Measurements from ENCODE around the gene PPP1R1A. TPM values are rescaled to one million over a fixed set of nuclear protein-coding genes. Genes with fewer than 3 reads are reported as not detected.

The PPP1R1A gene
- total and polyA plus RNA-seq, 5 donors: 122 to 210 (median 178) TPM

GRCh38 chr12:54571193-54572188 is 17.0 kb downstream of the PPP1R1A start:
- WGBS: 62% methylated on average over 10 of the region's 10 CpGs
- no peak for DNase-seq
- H3K9me3 ChIP-seq (ENCODE audit: control insufficient read depth, low read length): no peaks in the 10 kb centered on the region
- H3K4me3 ChIP-seq (ENCODE audit: low read length): no peak overlapping the region
- no peak overlapping the region for H3K27ac ChIP-seq (ENCODE audit: low read length)
- ATAC-seq: no peak
- H3K4me1 ChIP-seq (ENCODE audit: control insufficient read depth, insufficient read depth, low read length): no peaks in the 10 kb centered on the region
- intact Hi-C loops (cut with DNase I): no loop called here
- H3K27me3 ChIP-seq (ENCODE audit: control insufficient read depth, insufficient read depth): no peaks in the 10 kb centered on the region

GRCh38 chr12:54569995-54570528 is 18.4 kb downstream of the PPP1R1A start:
- Histone ChIP-seq H3K4me3 (ENCODE audit: low read length) (no peak overlapping the region), H3K27ac (ENCODE audit: low read length) (no peak overlapping the region), H3K9me3 (ENCODE audit: control insufficient read depth, low read length) (no peaks in the 10 kb centered on the region), H3K27me3 (ENCODE audit: control insufficient read depth, insufficient read depth) (no peaks in the 10 kb centered on the region), H3K4me1 (ENCODE audit: control insufficient read depth, insufficient read depth, low read length) (no peaks in the 10 kb centered on the region)
- ATAC-seq (no peak), DNase-seq (no peak)
- intact Hi-C loops (cut with DNase I): no loop called here
- 93% methylated on average over 4 of the region's 4 CpGs for WGBS

- H3K27me3 ChIP-seq (ENCODE audit: control insufficient read depth, insufficient read depth): no peaks in the 10 kb centered on the region
- H3K4me1 ChIP-seq (ENCODE audit: control insufficient read depth, insufficient read depth, low read length): no peaks in the 10 kb centered on the region
- WGBS: 85% methylated on average over 14 of the region's 14 CpGs
- DNase-seq (no peak), ATAC-seq (peak in 1 of 2 donors; percentile 20)
- intact Hi-C loops (cut with DNase I): no loop called here
- no peaks in the 10 kb centered on the region for H3K9me3 ChIP-seq (ENCODE audit: control insufficient read depth, low read length)
- no peak overlapping the region for H3K27ac ChIP-seq (ENCODE audit: low read length)
- H3K4me3 ChIP-seq (ENCODE audit: low read length): no peak overlapping the region
Observed at GRCh38 chr12:54569072-54569471, 19.4 kb downstream of the PPP1R1A start.

- Histone ChIP-seq H3K4me1 (ENCODE audit: control insufficient read depth, insufficient read depth, low read length) (no peaks in the 10 kb centered on the region), H3K27ac (ENCODE audit: low read length) (no peak overlapping the region), H3K4me3 (ENCODE audit: low read length) (no peak overlapping the region), H3K9me3 (ENCODE audit: control insufficient read depth, low read length) (no peaks in the 10 kb centered on the region), H3K27me3 (ENCODE audit: control insufficient read depth, insufficient read depth) (no peaks in the 10 kb centered on the region)
- 60% methylated on average over 5 of the region's 5 CpGs for WGBS
- intact Hi-C loops (cut with DNase I): no loop called here
- ATAC-seq (no peak), DNase-seq (no peak)
Observed at GRCh38 chr12:54566792-54567191, 21.7 kb downstream of the PPP1R1A start.

GRCh38 chr12:54565986-54566544 is 22.4 kb downstream of the PPP1R1A start:
- ATAC-seq (no peak), DNase-seq (no peak)
- Histone ChIP-seq H3K9me3 (ENCODE audit: control insufficient read depth, low read length) (no peaks in the 10 kb centered on the region), H3K27ac (ENCODE audit: low read length) (no peak overlapping the region), H3K27me3 (ENCODE audit: control insufficient read depth, insufficient read depth) (no peaks in the 10 kb centered on the region), H3K4me3 (ENCODE audit: low read length) (no peak overlapping the region), H3K4me1 (ENCODE audit: control insufficient read depth, insufficient read depth, low read length) (no peaks in the 10 kb centered on the region)
- intact Hi-C loops (cut with DNase I): no loop called here
- WGBS: 57% methylated on average over 3 of the region's 3 CpGs

- Histone ChIP-seq H3K27ac (ENCODE audit: low read length) (no peak overlapping the region), H3K9me3 (ENCODE audit: control insufficient read depth, low read length) (no peaks in the 10 kb centered on the region), H3K4me1 (ENCODE audit: control insufficient read depth, insufficient read depth, low read length) (no peaks in the 10 kb centered on the region), H3K27me3 (ENCODE audit: control insufficient read depth, insufficient read depth) (no peaks in the 10 kb centered on the region), H3K4me3 (ENCODE audit: low read length) (no peak overlapping the region)
- intact Hi-C loops (cut with DNase I): no loop called here
- ATAC-seq (no peak), DNase-seq (no peak)
- WGBS: 49% methylated on average over 10 of the region's 10 CpGs
Observed at GRCh38 chr12:54565310-54565985, 23.0 kb downstream of the PPP1R1A start.

- no peaks in the 10 kb centered on the region for H3K4me1 ChIP-seq (ENCODE audit: control insufficient read depth, insufficient read depth, low read length)
- intact Hi-C loops (cut with DNase I): no loop called here
- H3K27ac ChIP-seq (ENCODE audit: low read length): no peak overlapping the region
- DNase-seq (no peak), ATAC-seq (no peak)
- H3K4me3 ChIP-seq (ENCODE audit: low read length): no peak overlapping the region
- 45% methylated on average over 5 of the region's 5 CpGs for WGBS
- H3K27me3 ChIP-seq (ENCODE audit: control insufficient read depth, insufficient read depth): no peaks in the 10 kb centered on the region
- H3K9me3 ChIP-seq (ENCODE audit: control insufficient read depth, low read length): no peaks in the 10 kb centered on the region
Observed at GRCh38 chr12:54564768-54565167, 23.7 kb downstream of the PPP1R1A start.

GRCh38 chr12:54563787-54564186 is 24.7 kb downstream of the PPP1R1A start:
- no peak overlapping the region for H3K27ac ChIP-seq (ENCODE audit: low read length)
- WGBS: 97% methylated on average over 1 of the region's 1 CpG
- no peaks in the 10 kb centered on the region for H3K27me3 ChIP-seq (ENCODE audit: control insufficient read depth, insufficient read depth)
- H3K4me1 ChIP-seq (ENCODE audit: control insufficient read depth, insufficient read depth, low read length): no peaks in the 10 kb centered on the region
- H3K9me3 ChIP-seq (ENCODE audit: control insufficient read depth, low read length): no peaks in the 10 kb centered on the region
- H3K4me3 ChIP-seq (ENCODE audit: low read length): no peak overlapping the region
- intact Hi-C loops (cut with DNase I): no loop called here
- ATAC-seq (no peak), DNase-seq (no peak)

GRCh38 chr12:54562750-54563356 is 25.6 kb downstream of the PPP1R1A start:
- H3K27me3 ChIP-seq (ENCODE audit: control insufficient read depth, insufficient read depth): no peaks in the 10 kb centered on the region
- no peak overlapping the region for H3K4me3 ChIP-seq (ENCODE audit: low read length)
- H3K27ac ChIP-seq (ENCODE audit: low read length): no peak overlapping the region
- H3K4me1 ChIP-seq (ENCODE audit: control insufficient read depth, insufficient read depth, low read length): no peaks in the 10 kb centered on the region
- intact Hi-C loops (cut with DNase I): no loop called here
- no peak for ATAC-seq
- no peak for DNase-seq
- 31% methylated on average over 6 of the region's 6 CpGs for WGBS
- no peaks in the 10 kb centered on the region for H3K9me3 ChIP-seq (ENCODE audit: control insufficient read depth, low read length)

GRCh38 chr12:54561164-54561563 is 27.3 kb downstream of the PPP1R1A start:
- no peaks in the 10 kb centered on the region for H3K4me1 ChIP-seq (ENCODE audit: control insufficient read depth, insufficient read depth, low read length)
- DNase-seq: peak; percentile 56 to 81 (median 70)
- peak overlapping the region; percentile 17 for H3K27ac ChIP-seq (ENCODE audit: low read length)
- WGBS: 21% methylated on average over 3 of the region's 3 CpGs
- peak; percentile 57 to 69 for ATAC-seq
- no peaks in the 10 kb centered on the region for H3K9me3 ChIP-seq (ENCODE audit: control insufficient read depth, low read length)
- H3K4me3 ChIP-seq (ENCODE audit: low read length): peak overlapping the region; percentile 7
- intact Hi-C loops (cut with DNase I): no loop called here
- H3K27me3 ChIP-seq (ENCODE audit: control insufficient read depth, insufficient read depth): no peaks in the 10 kb centered on the region

Data from right cardiac atrium (tissue), 5 donors.